Panc1 (cell line): Measurements from ENCODE around the gene PSPC1. TPM values are rescaled to one million over a fixed set of nuclear protein-coding genes. Genes with fewer than 3 reads are reported as not detected.

Source experiments
- ATAC-seq: fragments of 200-7000 bp; cut with Tn5 transposase; 2 replicates; pipeline ENCODE4 v1.9.1; 2020; ENCODE audit warnings: mild to moderate bottlenecking, moderate library complexity
- BruUV-seq: library from RNA; stranded (reverse); fragments of 400-500 nt; replicated peaks from 2 replicates; lab custom pipeline; 2021; lab: Mats Ljungman, UMichigan
- CTCF ChIA-PET: fragments of 300-600 bp; sonication (Branson Sonifier 250); formaldehyde crosslinking; loops from one replicate; lab custom pipeline; 2022; ENCODE audit warnings: antibody characterized with exemption; lab: Charles Lee
- POLR2A ChIA-PET: fragments of 300-600 bp; sonication (Branson Sonifier 250); formaldehyde crosslinking; loops from one replicate; lab custom pipeline; 2022; ENCODE audit warnings: antibody characterized with exemption; lab: Charles Lee
- DNase-seq: peaks from one replicate; pipeline ENCODE4 v3.0.0-alpha.2; 2010; ENCODE audit warnings: low read depth, low spot score
- H3K27ac ChIP-seq: 2 replicates; pipeline ENCODE4 v1.5.1; 2011; ENCODE audit warnings: mild to moderate bottlenecking, low read length, inconsistent platforms
- H3K27me3 ChIP-seq: fragments of 200-500 bp; sonication (Bioruptor generic); 2 replicates; pipeline ENCODE4 v1.6.0; 2014; ENCODE audit warnings: low read length, inconsistent platforms; ENCODE audit not compliant: control insufficient read depth, insufficient read depth
- H3K36me3 ChIP-seq: fragments of 200-500 bp; sonication (Bioruptor generic); 2 replicates; pipeline ENCODE4 v1.5.1; 2014; ENCODE audit warnings: inconsistent platforms, mild to moderate bottlenecking, low read length, moderate library complexity; ENCODE audit not compliant: control insufficient read depth, insufficient read depth
- H3K4me1 ChIP-seq: 2 replicates; pipeline ENCODE4 v1.5.1; 2011; ENCODE audit warnings: inconsistent platforms, mild to moderate bottlenecking, low read length, moderate library complexity; ENCODE audit not compliant: control insufficient read depth, insufficient read depth
- H3K4me3 ChIP-seq, 2 experiments: 2 replicates each; pipeline ENCODE4 v1.5.1; 2011 to 2012; ENCODE audit warnings: low read depth in 2 of 2, low read length in 2 of 2, mild to moderate bottlenecking in 2 of 2, inconsistent platforms in 1 of 2, moderate library complexity in 1 of 2
- H3K9me3 ChIP-seq: fragments of 200-500 bp; sonication (Bioruptor generic); 2 replicates; pipeline ENCODE4 v1.5.1; 2014; ENCODE audit warnings: low read depth, mild to moderate bottlenecking, inconsistent platforms, low read length, moderate library complexity; ENCODE audit not compliant: control insufficient read depth, insufficient read depth
- CTCF ChIP-seq: fragments of 450-650 bp; IDR thresholded peaks from 2 replicates; pipeline ENCODE4 v1.5.1; 2017; ENCODE audit warnings: mild to moderate bottlenecking
- POLR2AphosphoS5 ChIP-seq: IDR thresholded peaks from 2 replicates; pipeline ENCODE4 v1.6.1; 2012; ENCODE audit warnings: mild to moderate bottlenecking, low read depth, low read length, moderate library complexity
- REST ChIP-seq, 2 experiments: IDR thresholded peaks; 2 replicates each; pipeline ENCODE4 v1.6.1; 2011 to 2012; ENCODE audit warnings: low read depth in 2 of 2, control low read depth in 1 of 2, low read length in 1 of 2, mild to moderate bottlenecking in 1 of 2, moderate library complexity in 1 of 2; ENCODE audit not compliant: insufficient read depth in 1 of 2
- SIN3A ChIP-seq: IDR thresholded peaks from 2 replicates; pipeline ENCODE4 v1.6.1; 2012; ENCODE audit warnings: low read depth, mild to moderate bottlenecking, low read length, moderate library complexity, borderline replicate concordance; ENCODE audit not compliant: insufficient read depth
- TCF7L2 ChIP-seq: IDR thresholded peaks from 2 replicates; pipeline ENCODE4 v1.6.1; 2011; ENCODE audit warnings: mild to moderate bottlenecking, low read depth, low read length, inconsistent platforms
- in situ Hi-C: cut with HindIII; loops from 2 replicates; pipeline ENCODE4 v1.10.0; 2016; ENCODE audit warnings: low sequenced_read_pairs, low pct_unique_long_range_greater_than_20kb
- intact Hi-C: fragments of 100-400 bp; cut with micrococcal nuclease; formaldehyde crosslinking; loops from one replicate; pipeline ENCODE4 v1.10.0; 2022; ENCODE audit not compliant: unreplicated experiment
- total RNA-seq: library from RNA; stranded (reverse); gene quantifications from one replicate; pipeline ENCODE4 v1.2.1, GENCODE V29; 2021; ENCODE audit not compliant: unreplicated experiment

PSPC1 gene
- total RNA-seq, 1 experiment from 2014 or later: 39.1 TPM

GRCh38 chr13:19818223-19818842, 35.6 kb upstream of the PSPC1 start:
- H3K4me1 ChIP-seq: no peaks in the 10 kb centered on the region
- intact Hi-C loops (no loop called here), in situ Hi-C loops (no loop called here)
- no peak overlapping the region for H3K4me3 ChIP-seq
- H3K9me3 ChIP-seq: no peaks in the 10 kb centered on the region
- ChIA-PET CTCF (no interaction called here), POLR2A (no interaction called here)
- H3K36me3 ChIP-seq: no peaks in the 10 kb centered on the region
- H3K27me3 ChIP-seq: no peaks in the 10 kb centered on the region
- TF ChIP-seq CTCF (peak; percentile 78), POLR2AphosphoS5 (no peak), REST (IDR thresholded peaks at IDR 0.05; ENCODE audit: insufficient read depth in 1 of 2, low read depth in 2 of 2, low read length in 1 of 2) (no peak)
- no peak overlapping the region for H3K27ac ChIP-seq
- BruUV-seq: no TSS peak
- no peak for DNase-seq
- ATAC-seq: peak; percentile 86

GRCh38 chr13:19817510-19818158, 34.9 kb upstream of the PSPC1 start:
- no peak for ATAC-seq
- no peak for DNase-seq
- in situ Hi-C loops (no loop called here), intact Hi-C loops (no loop called here)
- no peak overlapping the region for H3K27ac ChIP-seq
- H3K9me3 ChIP-seq: no peaks in the 10 kb centered on the region
- H3K4me1 ChIP-seq: no peaks in the 10 kb centered on the region
- ChIA-PET CTCF (no interaction called here), POLR2A (no interaction called here)
- H3K27me3 ChIP-seq: no peaks in the 10 kb centered on the region
- no TSS peak for BruUV-seq
- no peak overlapping the region for H3K4me3 ChIP-seq
- TF ChIP-seq TCF7L2 (no peak), CTCF (no peak), REST (IDR thresholded peaks at IDR 0.05; ENCODE audit: insufficient read depth in 1 of 2, low read depth in 2 of 2, low read length in 1 of 2) (no peak), SIN3A (no peak)
- no peaks in the 10 kb centered on the region for H3K36me3 ChIP-seq
